MM.1S (cell line): Measurements from ENCODE around the gene CERKL.

ENCODE experiments used
- DNase-seq: peaks from one replicate; pipeline ENCODE4 v3.0.0-alpha.2; 2015
- H2AFZ ChIP-seq: fragments of 300-600 bp; sonication (generic); 2 replicates; pipeline ENCODE4 v1.6.0; 2016; ENCODE audit warnings: antibody characterized with exemption, low read length
- H3F3A ChIP-seq: fragments of 300-600 bp; sonication (generic); 2 replicates; pipeline ENCODE4 v1.6.1; 2016; ENCODE audit warnings: mild to moderate bottlenecking, antibody characterized with exemption, low read length, moderate library complexity, mixed read lengths; ENCODE audit not compliant: insufficient read depth
- H3K27ac ChIP-seq: fragments of 300-600 bp; sonication (generic); 2 replicates; pipeline ENCODE4 v1.5.1; 2016; ENCODE audit warnings: mild to moderate bottlenecking, low read length
- H3K27me3 ChIP-seq: fragments of 300-600 bp; sonication (generic); replicated peaks from 2 replicates; pipeline ENCODE4 v1.6.0; 2016; ENCODE audit warnings: low read length; ENCODE audit not compliant: insufficient read depth
- H3K36me3 ChIP-seq: fragments of 300-600 bp; sonication (generic); replicated peaks from 2 replicates; pipeline ENCODE4 v1.6.1; 2016; ENCODE audit warnings: mild to moderate bottlenecking, low read length, mixed read lengths; ENCODE audit not compliant: insufficient read depth
- H3K4me1 ChIP-seq: fragments of 300-600 bp; sonication (generic); 2 replicates; pipeline ENCODE4 v1.6.1; 2016; ENCODE audit warnings: low read length, mixed read lengths
- H3K4me2 ChIP-seq: fragments of 300-600 bp; sonication (generic); 2 replicates; pipeline ENCODE4 v1.6.0; 2016; ENCODE audit warnings: low read depth, low read length
- H3K4me3 ChIP-seq: fragments of 300-600 bp; sonication (generic); 2 replicates; pipeline ENCODE4 v1.5.1; 2016; ENCODE audit warnings: low read length, mixed read lengths
- H3K79me2 ChIP-seq: fragments of 300-600 bp; sonication (generic); 2 replicates; pipeline ENCODE4 v1.6.1; 2016; ENCODE audit warnings: mixed run types, low read length, mixed read lengths
- H3K9ac ChIP-seq: fragments of 300-600 bp; sonication (generic); 2 replicates; pipeline ENCODE4 v1.6.1; 2016; ENCODE audit warnings: low read length, mixed read lengths
- H3K9me2 ChIP-seq: fragments of 300-600 bp; sonication (generic); replicated peaks from 2 replicates; pipeline ENCODE4 v1.6.1; 2016; ENCODE audit warnings: mild to moderate bottlenecking, low read length, mixed read lengths; ENCODE audit not compliant: insufficient read depth
- H3K9me3 ChIP-seq: fragments of 300-600 bp; sonication (generic); replicated peaks from 2 replicates; pipeline ENCODE4 v1.6.1; 2016; ENCODE audit warnings: mild to moderate bottlenecking, low read length, mixed read lengths; ENCODE audit not compliant: insufficient read depth
- H4K20me1 ChIP-seq: fragments of 300-600 bp; sonication (generic); 2 replicates; pipeline ENCODE4 v1.6.1; 2016; ENCODE audit warnings: mild to moderate bottlenecking, low read length, moderate library complexity, mixed read lengths; ENCODE audit not compliant: insufficient read depth
- CTCF ChIP-seq: fragments of 300-600 bp; sonication (generic); IDR thresholded peaks from 2 replicates; pipeline ENCODE4 v1.5.1; 2016; ENCODE audit warnings: antibody characterized with exemption, low read length, mixed read lengths
- EZH2 ChIP-seq: fragments of 300-600 bp; sonication (generic); optimal IDR thresholded peaks from 2 replicates; pipeline ENCODE3; 2017; ENCODE audit warnings: low read depth, mild to moderate bottlenecking, antibody characterized with exemption, low read length, mixed read lengths
- EZH2phosphoT487 ChIP-seq: fragments of 300-600 bp; sonication (generic); IDR thresholded peaks from 2 replicates; pipeline ENCODE4 v1.6.1; 2018; ENCODE audit warnings: antibody characterized with exemption, low read length

CERKL gene

GRCh38 chr2:181643151-181643550 is 13.8 kb downstream of the CERKL start:
- Histone ChIP-seq H3K9me2 (no peaks in the 10 kb centered on the region), H3K4me2 (no peak overlapping the region), H3F3A (no peaks in the 10 kb centered on the region), H3K9ac (no peak overlapping the region), H3K36me3 (no peaks in the 10 kb centered on the region), H2AFZ (no peak overlapping the region), H3K9me3 (no peaks in the 10 kb centered on the region), H3K79me2 (no peaks in the 10 kb centered on the region), H4K20me1 (no peaks in the 10 kb centered on the region), H3K27me3 (no peaks in the 10 kb centered on the region), H3K4me3 (no peak overlapping the region), H3K4me1 (no peaks in the 10 kb centered on the region), H3K27ac (no peak overlapping the region)
- DNase-seq: no peak
- no peak for TF ChIP-seq EZH2phosphoT487
- no peak for TF ChIP-seq CTCF
- TF ChIP-seq EZH2: no peak

- Histone ChIP-seq H4K20me1 (no peaks in the 10 kb centered on the region), H3K9me2 (no peaks in the 10 kb centered on the region), H3K27me3 (no peaks in the 10 kb centered on the region), H3F3A (no peaks in the 10 kb centered on the region), H2AFZ (no peak overlapping the region), H3K36me3 (no peaks in the 10 kb centered on the region), H3K9me3 (no peaks in the 10 kb centered on the region), H3K4me3 (no peak overlapping the region), H3K27ac (no peak overlapping the region), H3K4me1 (no peaks in the 10 kb centered on the region), H3K9ac (no peak overlapping the region), H3K79me2 (no peaks in the 10 kb centered on the region), H3K4me2 (no peak overlapping the region)
- TF ChIP-seq EZH2 (no peak), CTCF (no peak), EZH2phosphoT487 (no peak)
- DNase-seq: no peak
Measured at GRCh38 chr2:181642086-181642485, 14.8 kb downstream of the CERKL start.

GRCh38 chr2:181639686-181640085 is 17.2 kb downstream of the CERKL start:
- Histone ChIP-seq H3K9ac (no peak overlapping the region), H3K4me1 (no peaks in the 10 kb centered on the region), H3K36me3 (no peaks in the 10 kb centered on the region), H4K20me1 (no peaks in the 10 kb centered on the region), H3F3A (no peaks in the 10 kb centered on the region), H3K4me2 (no peak overlapping the region), H3K9me3 (no peaks in the 10 kb centered on the region), H2AFZ (no peak overlapping the region), H3K27me3 (no peaks in the 10 kb centered on the region), H3K79me2 (no peaks in the 10 kb centered on the region), H3K27ac (no peak overlapping the region), H3K9me2 (no peaks in the 10 kb centered on the region), H3K4me3 (no peak overlapping the region)
- DNase-seq: no peak
- TF ChIP-seq EZH2 (no peak), CTCF (no peak), EZH2phosphoT487 (no peak)
